GM12874 (cell line): ENCODE data around the gene DGUOK.

Experiments used
- CTCF ChIP-seq: IDR thresholded peaks from 2 replicates; pipeline ENCODE4 v1.5.1; 2011; ENCODE audit warnings: low read depth, mild to moderate bottlenecking, control low read depth, low read length, moderate library complexity; ENCODE audit not compliant: insufficient read depth

DGUOK gene

GRCh38 chr2:73972846-73973245, 46.2 kb downstream of the DGUOK start:
- no peak for TF ChIP-seq CTCF

GRCh38 chr2:73975731-73976130, 49.1 kb downstream of the DGUOK start:
- TF ChIP-seq CTCF = no peak

GRCh38 chr2:73976803-73977202, 50.1 kb downstream of the DGUOK start:
- no peak for TF ChIP-seq CTCF

GRCh38 chr2:73977466-73977865, 50.8 kb downstream of the DGUOK start:
- TF ChIP-seq CTCF = no peak

- no peak for TF ChIP-seq CTCF
Measured at GRCh38 chr2:73979021-73979420, 52.3 kb downstream of the DGUOK start.

GRCh38 chr2:73979686-73980085, 53.0 kb downstream of the DGUOK start:
- TF ChIP-seq CTCF = no peak

GRCh38 chr2:73980566-73980965, 53.9 kb downstream of the DGUOK start:
- no peak for TF ChIP-seq CTCF
